ENCODE data around the gene LPCAT4.

Gene LPCAT4

DNA sequence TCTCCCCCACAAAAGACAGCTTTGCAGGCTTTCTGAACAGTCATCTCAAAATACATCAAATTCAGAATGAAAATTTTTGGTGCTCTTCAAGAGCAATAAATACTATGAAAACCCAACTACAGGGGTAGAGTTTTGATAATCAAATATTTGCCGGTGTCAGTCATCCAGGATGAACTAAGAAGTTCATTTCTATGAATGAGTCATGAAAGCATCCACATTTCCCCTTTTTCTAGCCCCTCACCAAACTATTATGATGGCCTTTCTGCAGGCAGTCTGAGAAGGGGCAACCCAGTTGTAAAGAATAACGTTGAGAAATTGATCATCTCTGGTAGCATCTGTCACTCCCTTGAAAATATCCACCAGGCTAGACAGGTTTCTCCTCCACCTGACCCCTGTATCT lies 3.1 kb upstream of the LPCAT4 start:
- Histone ChIP-seq H3K9ac (no peak overlapping the region), H3K27me3 (ENCODE audit: control insufficient read depth, insufficient read depth, low read length) (no peaks in the 10 kb centered on the region), H3K4me2 (ENCODE audit: low read length) (no peak overlapping the region), H3K9me3 (ENCODE audit: control insufficient read depth, low read length) (no peaks in the 10 kb centered on the region), H3K27ac (no peak overlapping the region), H3K36me3 (ENCODE audit: control insufficient read depth, insufficient read depth, low read length) (no peaks in the 10 kb centered on the region), H2AFZ (no peak overlapping the region), H3K79me2 (no peaks in the 10 kb centered on the region), H3K4me3 (ENCODE audit: low read depth, low read length) (no peak overlapping the region), H3K4me1 (no peaks in the 10 kb centered on the region)
- TF ChIP-seq, protein P1, sequence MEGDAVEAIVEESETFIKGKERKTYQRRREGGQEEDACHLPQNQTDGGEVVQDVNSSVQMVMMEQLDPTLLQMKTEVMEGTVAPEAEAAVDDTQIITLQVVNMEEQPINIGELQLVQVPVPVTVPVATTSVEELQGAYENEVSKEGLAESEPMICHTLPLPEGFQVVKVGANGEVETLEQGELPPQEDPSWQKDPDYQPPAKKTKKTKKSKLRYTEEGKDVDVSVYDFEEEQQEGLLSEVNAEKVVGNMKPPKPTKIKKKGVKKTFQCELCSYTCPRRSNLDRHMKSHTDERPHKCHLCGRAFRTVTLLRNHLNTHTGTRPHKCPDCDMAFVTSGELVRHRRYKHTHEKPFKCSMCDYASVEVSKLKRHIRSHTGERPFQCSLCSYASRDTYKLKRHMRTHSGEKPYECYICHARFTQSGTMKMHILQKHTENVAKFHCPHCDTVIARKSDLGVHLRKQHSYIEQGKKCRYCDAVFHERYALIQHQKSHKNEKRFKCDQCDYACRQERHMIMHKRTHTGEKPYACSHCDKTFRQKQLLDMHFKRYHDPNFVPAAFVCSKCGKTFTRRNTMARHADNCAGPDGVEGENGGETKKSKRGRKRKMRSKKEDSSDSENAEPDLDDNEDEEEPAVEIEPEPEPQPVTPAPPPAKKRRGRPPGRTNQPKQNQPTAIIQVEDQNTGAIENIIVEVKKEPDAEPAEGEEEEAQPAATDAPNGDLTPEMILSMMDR (IDR thresholded peaks at IDR 0.05), result no peak

DNA sequence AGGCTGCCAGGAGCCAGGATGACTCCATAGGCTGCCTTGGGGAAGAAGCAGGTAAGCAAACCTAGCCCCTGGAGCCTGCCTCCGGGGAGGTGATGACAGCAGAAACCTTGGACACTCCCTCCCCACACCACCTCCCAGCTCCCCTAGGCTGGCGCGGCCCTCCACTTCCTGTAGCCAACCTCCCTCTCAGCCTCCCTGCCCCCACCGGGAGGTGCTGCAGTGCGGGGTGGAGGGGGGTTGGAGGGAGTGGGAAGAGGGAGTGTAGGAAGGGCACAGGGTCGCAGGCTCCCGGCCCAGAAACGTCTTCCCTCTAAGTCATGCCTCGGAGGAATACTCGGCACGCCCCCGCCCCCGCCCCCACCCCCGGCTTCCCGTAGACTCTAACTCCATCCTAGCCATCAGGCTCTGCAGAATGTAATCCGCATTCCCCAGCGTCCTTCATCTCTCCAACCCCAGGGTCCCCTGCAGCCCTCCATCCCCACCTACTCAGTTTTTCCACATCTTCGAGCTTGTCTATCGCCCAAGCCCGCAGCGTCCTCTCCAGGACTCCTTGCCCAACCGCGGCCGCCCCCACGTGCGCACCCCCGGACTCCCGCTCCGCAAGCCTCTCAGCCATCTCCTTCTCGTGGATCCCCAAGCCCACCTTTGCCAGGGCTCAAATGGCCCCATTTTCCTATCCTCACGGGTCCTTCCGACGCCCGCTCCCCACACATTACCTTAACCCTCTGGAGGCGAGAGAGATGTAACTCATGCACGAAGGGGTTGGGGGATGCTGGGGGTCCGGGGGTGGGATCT lies 528 bp downstream of the LPCAT4 start:
- no peaks in the 10 kb centered on the region for H3K27me3 ChIP-seq (ENCODE audit: control insufficient read depth, insufficient read depth, low read length)

GRCh38 chr15:34365836-34366235 lies 1.2 kb downstream of the LPCAT4 start:
- TF ChIP-seq, protein P1 (IDR thresholded peaks at IDR 0.05), result no peak
- H3K27ac ChIP-seq, result peak overlapping the region; percentile 24
- H3K4me3 ChIP-seq (ENCODE audit: low read depth, low read length), result peak overlapping the region; percentile 68
- no peaks in the 10 kb centered on the region for H3K36me3 ChIP-seq (ENCODE audit: control insufficient read depth, insufficient read depth, low read length)
- peak overlapping the region; percentile 70 for H2AFZ ChIP-seq
- no peaks in the 10 kb centered on the region for H3K9me3 ChIP-seq (ENCODE audit: control insufficient read depth, low read length)
- H3K9ac ChIP-seq, result no peak overlapping the region
- no peaks in the 10 kb centered on the region for H3K27me3 ChIP-seq (ENCODE audit: control insufficient read depth, insufficient read depth, low read length)
- no peaks in the 10 kb centered on the region for H3K4me1 ChIP-seq
- peak overlapping the region; percentile 71 for H3K4me2 ChIP-seq (ENCODE audit: low read length)
- no peaks in the 10 kb centered on the region for H3K79me2 ChIP-seq

More for the DNA sequence above, 528 bp downstream of the LPCAT4 start:
- Histone ChIP-seq H2AFZ (peak overlapping the region; percentile 70), H3K9ac (no peak overlapping the region), H3K27ac (peak overlapping the region; percentile 24), H3K36me3 (ENCODE audit: control insufficient read depth, insufficient read depth, low read length) (no peaks in the 10 kb centered on the region), H3K79me2 (no peaks in the 10 kb centered on the region), H3K4me1 (no peaks in the 10 kb centered on the region), H3K9me3 (ENCODE audit: control insufficient read depth, low read length) (no peaks in the 10 kb centered on the region), H3K4me2 (ENCODE audit: low read length) (peak overlapping the region; percentile 71), H3K4me3 (ENCODE audit: low read depth, low read length) (peak overlapping the region; percentile 68)
- TF ChIP-seq, protein P1 (IDR thresholded peaks at IDR 0.05), result no peak

- Histone ChIP-seq H3K79me2 (no peaks in the 10 kb centered on the region), H3K9me3 (ENCODE audit: control insufficient read depth, low read length) (no peaks in the 10 kb centered on the region), H3K27ac (no peak overlapping the region), H3K27me3 (ENCODE audit: control insufficient read depth, insufficient read depth, low read length) (no peaks in the 10 kb centered on the region), H3K4me3 (ENCODE audit: low read depth, low read length) (no peak overlapping the region), H3K9ac (no peak overlapping the region), H2AFZ (no peak overlapping the region), H3K4me2 (ENCODE audit: low read length) (no peak overlapping the region), H3K36me3 (ENCODE audit: control insufficient read depth, insufficient read depth, low read length) (no peaks in the 10 kb centered on the region), H3K4me1 (no peaks in the 10 kb centered on the region)
- TF ChIP-seq, protein P1 (IDR thresholded peaks at IDR 0.05), result no peak
Measured at GRCh38 chr15:34365091-34365825, 1.7 kb downstream of the LPCAT4 start.

Measured in parathyroid adenoma (tissue), 2 donors.